Neural cell (in vitro differentiated cells): ENCODE results near the gene WDR1. TPM values are rescaled to one million over a fixed set of nuclear protein-coding genes. Genes with fewer than 3 reads are reported as not detected.

Experiments used
- H2AFZ ChIP-seq: fragments of 200-600, 300-800 bp; sonication (generic), shearing (Covaris generic); 2 replicates; pipeline ENCODE4 v1.6.0; 2014; ENCODE audit warnings: low read depth, mild to moderate bottlenecking, antibody characterized with exemption, low read length, moderate library complexity
- H3F3A ChIP-seq: fragments of 200-600 bp; shearing (Covaris generic); 2 replicates; pipeline ENCODE4 v1.6.1; 2016; ENCODE audit warnings: mild to moderate bottlenecking, moderate library complexity, mixed read lengths, antibody characterized with exemption, low read length; ENCODE audit not compliant: insufficient read depth, poor library complexity, severe bottlenecking
- H3K27ac ChIP-seq: fragments of 200-600, 300-800 bp; sonication (generic), shearing (Covaris generic); 2 replicates; pipeline ENCODE4 v1.5.1; 2014; ENCODE audit warnings: mild to moderate bottlenecking, low read length, moderate library complexity
- H3K27me3 ChIP-seq: fragments of 300-800, 200-600 bp; sonication (generic), shearing (Covaris generic); 2 replicates; pipeline ENCODE4 v1.6.0; 2014; ENCODE audit warnings: mild to moderate bottlenecking, low read depth, low read length, moderate library complexity; ENCODE audit not compliant: insufficient read depth
- H3K36me3 ChIP-seq: fragments of 300-800, 200-600 bp; sonication (generic), shearing (Covaris generic); 2 replicates; pipeline ENCODE4 v1.5.1; 2014; ENCODE audit warnings: mild to moderate bottlenecking, antibody characterized with exemption, low read length, moderate library complexity; ENCODE audit not compliant: insufficient read depth
- H3K4me2 ChIP-seq: fragments of 300-800, 200-600 bp; sonication (generic), shearing (Covaris generic); 2 replicates; pipeline ENCODE4 v1.6.0; 2014; ENCODE audit warnings: mild to moderate bottlenecking, low read length
- H3K4me3 ChIP-seq: fragments of 300-800, 200-600 bp; sonication (generic), shearing (Covaris generic); 2 replicates; pipeline ENCODE4 v1.5.1; 2014; ENCODE audit warnings: mild to moderate bottlenecking, low read length, moderate library complexity
- H3K79me2 ChIP-seq: fragments of 200-600 bp; shearing (Covaris generic); replicated peaks from 2 replicates; pipeline ENCODE4 v1.6.0; 2014; ENCODE audit warnings: mild to moderate bottlenecking, low read length, moderate library complexity; ENCODE audit not compliant: insufficient read depth
- H3K9ac ChIP-seq: fragments of 300-800, 200-600 bp; sonication (generic), shearing (Covaris generic); 2 replicates; pipeline ENCODE4 v1.6.1; 2016; ENCODE audit warnings: mild to moderate bottlenecking, low read length, mixed read lengths
- H3K9me2 ChIP-seq: fragments of 200-600 bp; shearing (Covaris generic); 2 replicates; pipeline ENCODE4 v1.6.1; 2016; ENCODE audit warnings: mild to moderate bottlenecking, low read length, mixed read lengths; ENCODE audit not compliant: insufficient read depth
- H3K9me3 ChIP-seq: fragments of 200-600, 300-800 bp; sonication (generic), shearing (Covaris generic); 2 replicates; pipeline ENCODE4 v1.6.1; 2016; ENCODE audit warnings: mild to moderate bottlenecking, mixed run types, low read length, moderate library complexity, mixed read lengths
- H4K20me1 ChIP-seq: fragments of 200-600 bp; shearing (Covaris generic); 2 replicates; pipeline ENCODE4 v1.6.1; 2016; ENCODE audit warnings: mild to moderate bottlenecking, mixed run types; ENCODE audit not compliant: insufficient read depth
- EP300 ChIP-seq: fragments of 450-650 bp; conservative IDR thresholded peaks from 2 replicates; pipeline ENCODE4 v1.6.1; 2014; ENCODE audit warnings: antibody characterized with exemption, mild to moderate bottlenecking, moderate library complexity; ENCODE audit not compliant: poor library complexity, severe bottlenecking
- EZH2 ChIP-seq: fragments of 200-600, 300-800 bp; shearing (Covaris generic), sonication (generic); IDR thresholded peaks from 2 replicates; pipeline ENCODE4 v1.6.1; 2014; ENCODE audit warnings: antibody characterized with exemption, low read length, borderline replicate concordance, mild to moderate bottlenecking; ENCODE audit not compliant: insufficient read depth, poor library complexity, severe bottlenecking
- MXI1 ChIP-seq: fragments of 450-650 bp; conservative IDR thresholded peaks from 2 replicates; pipeline ENCODE4 v1.6.1; 2014; ENCODE audit warnings: antibody characterized with exemption, mild to moderate bottlenecking; ENCODE audit not compliant: poor library complexity, severe bottlenecking
- POLR2AphosphoS5 ChIP-seq: IDR thresholded peaks from 2 replicates; pipeline ENCODE4 v1.6.1; 2012
- RAD21 ChIP-seq: fragments of 450-650 bp; conservative IDR thresholded peaks from 2 replicates; pipeline ENCODE4 v1.6.1; 2014; ENCODE audit warnings: antibody characterized with exemption, mild to moderate bottlenecking, moderate library complexity
- SMC3 ChIP-seq: fragments of 450-650 bp; conservative IDR thresholded peaks from 2 replicates; pipeline ENCODE4 v1.6.1; 2014; ENCODE audit warnings: antibody characterized with exemption, mild to moderate bottlenecking, moderate library complexity; ENCODE audit not compliant: poor library complexity
- TAF1 ChIP-seq: IDR thresholded peaks from 2 replicates; pipeline ENCODE4 v1.6.1; 2012; ENCODE audit warnings: low read depth
- polyA minus RNA-seq: library from RNA; depleted of rRNA, polyadenylated mRNA; stranded (reverse); fragments of >200 nt; gene quantifications from 2 replicates; pipeline ENCODE4 v1.2.3, GENCODE V29; 2014
- polyA plus RNA-seq: library from polyadenylated mRNA; depleted of rRNA; stranded (reverse); fragments of >200 nt; gene quantifications from 2 replicates; pipeline ENCODE4 v1.2.3, GENCODE V29; 2014
- TF ChIP-seq, protein P1 (sequence below): fragments of 450-650 bp; IDR thresholded peaks from 2 replicates; pipeline ENCODE4 v1.5.1; 2014; ENCODE audit warnings: antibody characterized with exemption, mild to moderate bottlenecking, moderate library complexity; ENCODE audit not compliant: poor library complexity, severe bottlenecking
- TF ChIP-seq, protein P2 (sequence below): IDR thresholded peaks from 2 replicates; pipeline ENCODE4 v1.6.1; 2012; ENCODE audit warnings: borderline replicate concordance

WDR1 gene, protein sequence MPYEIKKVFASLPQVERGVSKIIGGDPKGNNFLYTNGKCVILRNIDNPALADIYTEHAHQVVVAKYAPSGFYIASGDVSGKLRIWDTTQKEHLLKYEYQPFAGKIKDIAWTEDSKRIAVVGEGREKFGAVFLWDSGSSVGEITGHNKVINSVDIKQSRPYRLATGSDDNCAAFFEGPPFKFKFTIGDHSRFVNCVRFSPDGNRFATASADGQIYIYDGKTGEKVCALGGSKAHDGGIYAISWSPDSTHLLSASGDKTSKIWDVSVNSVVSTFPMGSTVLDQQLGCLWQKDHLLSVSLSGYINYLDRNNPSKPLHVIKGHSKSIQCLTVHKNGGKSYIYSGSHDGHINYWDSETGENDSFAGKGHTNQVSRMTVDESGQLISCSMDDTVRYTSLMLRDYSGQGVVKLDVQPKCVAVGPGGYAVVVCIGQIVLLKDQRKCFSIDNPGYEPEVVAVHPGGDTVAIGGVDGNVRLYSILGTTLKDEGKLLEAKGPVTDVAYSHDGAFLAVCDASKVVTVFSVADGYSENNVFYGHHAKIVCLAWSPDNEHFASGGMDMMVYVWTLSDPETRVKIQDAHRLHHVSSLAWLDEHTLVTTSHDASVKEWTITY
- polyA plus RNA-seq = 106 and 108 TPM in 2 replicates
- 121 and 130 TPM in 2 replicates for polyA minus RNA-seq

DNA sequence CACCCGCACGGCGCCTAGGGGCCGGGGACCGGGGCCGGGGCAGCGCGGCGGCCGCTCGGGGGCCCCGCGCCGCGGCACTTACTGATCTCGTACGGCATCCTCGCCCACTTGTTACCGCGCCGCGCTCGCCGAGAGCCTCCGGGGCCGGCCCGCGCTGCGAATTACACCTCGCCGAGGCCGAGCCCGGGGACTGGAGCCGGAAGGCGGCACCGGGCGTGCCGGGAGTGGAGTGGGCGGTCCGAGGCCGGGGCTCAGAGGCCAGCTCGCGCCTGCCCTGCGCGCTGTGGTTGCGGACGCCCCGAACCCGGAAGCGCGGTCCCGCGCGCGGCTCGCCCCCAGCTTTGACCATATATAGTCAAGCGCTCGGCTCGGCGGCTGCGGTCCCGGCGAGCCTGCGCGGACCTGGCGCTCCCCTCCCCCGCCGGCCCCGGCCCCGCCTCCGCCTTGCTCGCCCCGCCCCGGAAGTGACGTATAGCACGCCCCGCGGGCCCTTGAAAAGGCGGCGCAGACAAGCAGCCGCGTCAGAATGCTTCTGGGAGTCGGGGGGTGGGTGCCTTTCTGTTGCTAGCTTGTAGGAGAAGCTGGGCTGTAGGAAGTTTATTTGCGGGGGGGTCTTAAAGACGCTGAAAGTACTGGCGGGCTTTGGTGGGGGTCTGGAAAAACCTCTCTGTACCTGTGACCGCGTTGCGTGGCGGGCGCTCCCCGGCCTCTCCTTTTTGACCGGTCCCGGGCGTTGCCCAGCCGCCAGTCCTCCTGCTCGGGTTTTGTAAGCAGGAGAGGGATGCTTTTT lies at the start of gene WDR1:
WDR1 (minus strand) TSS at position 231 of the 790 bp plus-strand sequence; CDS start at position 98, 133 bp downstream.
- Histone ChIP-seq H3K4me3 (peak within 1 kb of the TSS; percentile 87), H3K27me3 (no peaks in the 10 kb centered on the region), H3K9me3 (no peaks in the 10 kb centered on the region), H4K20me1 (no peaks in the 10 kb centered on the region), H3K9ac (peak within 1 kb of the TSS; percentile 93), H3K27ac (peak within 1 kb of the TSS; percentile 92), H3K79me2 (peaks cover 20% of the 10 kb centered on the region), H3K4me2 (peak within 1 kb of the TSS; percentile 92), H3F3A (no peaks in the 10 kb centered on the region), H2AFZ (peak within 1 kb of the TSS; percentile 89), H3K9me2 (no peaks in the 10 kb centered on the region), H3K36me3 (no peaks in the 10 kb centered on the region)
- peak; percentile 58 for TF ChIP-seq MXI1
- TF ChIP-seq EZH2 = no peak
- no peak for TF ChIP-seq SMC3
- TF ChIP-seq, protein P1, sequence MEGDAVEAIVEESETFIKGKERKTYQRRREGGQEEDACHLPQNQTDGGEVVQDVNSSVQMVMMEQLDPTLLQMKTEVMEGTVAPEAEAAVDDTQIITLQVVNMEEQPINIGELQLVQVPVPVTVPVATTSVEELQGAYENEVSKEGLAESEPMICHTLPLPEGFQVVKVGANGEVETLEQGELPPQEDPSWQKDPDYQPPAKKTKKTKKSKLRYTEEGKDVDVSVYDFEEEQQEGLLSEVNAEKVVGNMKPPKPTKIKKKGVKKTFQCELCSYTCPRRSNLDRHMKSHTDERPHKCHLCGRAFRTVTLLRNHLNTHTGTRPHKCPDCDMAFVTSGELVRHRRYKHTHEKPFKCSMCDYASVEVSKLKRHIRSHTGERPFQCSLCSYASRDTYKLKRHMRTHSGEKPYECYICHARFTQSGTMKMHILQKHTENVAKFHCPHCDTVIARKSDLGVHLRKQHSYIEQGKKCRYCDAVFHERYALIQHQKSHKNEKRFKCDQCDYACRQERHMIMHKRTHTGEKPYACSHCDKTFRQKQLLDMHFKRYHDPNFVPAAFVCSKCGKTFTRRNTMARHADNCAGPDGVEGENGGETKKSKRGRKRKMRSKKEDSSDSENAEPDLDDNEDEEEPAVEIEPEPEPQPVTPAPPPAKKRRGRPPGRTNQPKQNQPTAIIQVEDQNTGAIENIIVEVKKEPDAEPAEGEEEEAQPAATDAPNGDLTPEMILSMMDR = no peak
- TF ChIP-seq, protein P2, sequence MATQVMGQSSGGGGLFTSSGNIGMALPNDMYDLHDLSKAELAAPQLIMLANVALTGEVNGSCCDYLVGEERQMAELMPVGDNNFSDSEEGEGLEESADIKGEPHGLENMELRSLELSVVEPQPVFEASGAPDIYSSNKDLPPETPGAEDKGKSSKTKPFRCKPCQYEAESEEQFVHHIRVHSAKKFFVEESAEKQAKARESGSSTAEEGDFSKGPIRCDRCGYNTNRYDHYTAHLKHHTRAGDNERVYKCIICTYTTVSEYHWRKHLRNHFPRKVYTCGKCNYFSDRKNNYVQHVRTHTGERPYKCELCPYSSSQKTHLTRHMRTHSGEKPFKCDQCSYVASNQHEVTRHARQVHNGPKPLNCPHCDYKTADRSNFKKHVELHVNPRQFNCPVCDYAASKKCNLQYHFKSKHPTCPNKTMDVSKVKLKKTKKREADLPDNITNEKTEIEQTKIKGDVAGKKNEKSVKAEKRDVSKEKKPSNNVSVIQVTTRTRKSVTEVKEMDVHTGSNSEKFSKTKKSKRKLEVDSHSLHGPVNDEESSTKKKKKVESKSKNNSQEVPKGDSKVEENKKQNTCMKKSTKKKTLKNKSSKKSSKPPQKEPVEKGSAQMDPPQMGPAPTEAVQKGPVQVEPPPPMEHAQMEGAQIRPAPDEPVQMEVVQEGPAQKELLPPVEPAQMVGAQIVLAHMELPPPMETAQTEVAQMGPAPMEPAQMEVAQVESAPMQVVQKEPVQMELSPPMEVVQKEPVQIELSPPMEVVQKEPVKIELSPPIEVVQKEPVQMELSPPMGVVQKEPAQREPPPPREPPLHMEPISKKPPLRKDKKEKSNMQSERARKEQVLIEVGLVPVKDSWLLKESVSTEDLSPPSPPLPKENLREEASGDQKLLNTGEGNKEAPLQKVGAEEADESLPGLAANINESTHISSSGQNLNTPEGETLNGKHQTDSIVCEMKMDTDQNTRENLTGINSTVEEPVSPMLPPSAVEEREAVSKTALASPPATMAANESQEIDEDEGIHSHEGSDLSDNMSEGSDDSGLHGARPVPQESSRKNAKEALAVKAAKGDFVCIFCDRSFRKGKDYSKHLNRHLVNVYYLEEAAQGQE = peak; percentile 71
- TF ChIP-seq POLR2AphosphoS5 = peak; percentile 93
- TF ChIP-seq RAD21 = peak; percentile 11
- peak; percentile 50 for TF ChIP-seq EP300
- TF ChIP-seq TAF1 = no peak

DNA sequence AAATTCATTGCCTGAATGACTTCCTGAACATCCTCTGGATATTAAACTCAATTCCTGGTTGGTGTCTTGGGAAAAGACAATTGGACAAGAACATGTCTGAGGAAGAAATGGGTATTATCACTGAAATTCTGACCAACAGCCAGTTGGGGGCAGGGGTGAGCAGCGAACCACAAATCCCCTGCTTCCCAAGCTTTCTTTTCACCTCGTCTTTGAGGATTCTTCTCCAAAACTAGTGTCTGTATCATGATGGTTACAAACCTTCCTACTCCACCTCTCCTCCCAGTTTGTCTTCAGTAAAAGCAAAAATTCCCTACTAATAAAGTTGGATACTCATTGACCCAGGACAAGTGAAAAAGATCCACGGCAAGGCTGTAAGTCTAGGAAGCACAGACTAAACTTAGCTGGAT lies 48.3 kb upstream of the WDR1 start:
- Histone ChIP-seq H3K4me2 (no peak overlapping the region), H3K36me3 (no peaks in the 10 kb centered on the region), H4K20me1 (no peaks in the 10 kb centered on the region), H3K9me3 (no peaks in the 10 kb centered on the region), H3K9ac (no peak overlapping the region), H3K9me2 (no peaks in the 10 kb centered on the region), H3K79me2 (no peaks in the 10 kb centered on the region), H3K27me3 (no peaks in the 10 kb centered on the region), H3K4me3 (no peak overlapping the region), H3K27ac (no peak overlapping the region), H2AFZ (no peak overlapping the region), H3F3A (no peaks in the 10 kb centered on the region)
- TF ChIP-seq RAD21 (peak; percentile 48), EZH2 (no peak)
- TF ChIP-seq, protein P1 = peak; percentile 49
